IPS-18a (cell line): ENCODE results near the gene REEP6.
A peak's percentile ranks its signal among the peaks of the same experiment; 100 is the strongest.
"Not testable (repeated sequence)": the region's sequence is repeated elsewhere in the genome, so short reads cannot be mapped to it uniquely, and the experiment has no call there.

Source experiments
- H3K27ac ChIP-seq: one replicate; pipeline ENCODE4 v1.5.1; 2013; ENCODE audit warnings: low read length
- H3K27me3 ChIP-seq: one replicate; pipeline ENCODE4 v1.6.1; 2013; ENCODE audit warnings: mild to moderate bottlenecking, low read length; ENCODE audit not compliant: control insufficient read depth, insufficient read depth
- H3K36me3 ChIP-seq: one replicate; pipeline ENCODE4 v1.6.1; 2013; ENCODE audit warnings: low read depth, low read length; ENCODE audit not compliant: control insufficient read depth
- H3K4me1 ChIP-seq: one replicate; pipeline ENCODE4 v1.6.1; 2013; ENCODE audit warnings: low read depth, low read length; ENCODE audit not compliant: control insufficient read depth
- H3K4me3 ChIP-seq: one replicate; pipeline ENCODE4 v1.5.1; 2013; ENCODE audit warnings: low read length
- H3K9ac ChIP-seq: one replicate; pipeline ENCODE4 v1.6.1; 2013; ENCODE audit warnings: mild to moderate bottlenecking, low read length, moderate library complexity
- H3K9me3 ChIP-seq: one replicate; pipeline ENCODE4 v1.6.1; 2013; ENCODE audit warnings: low read depth, low read length; ENCODE audit not compliant: control insufficient read depth

Gene REEP6

DNA sequence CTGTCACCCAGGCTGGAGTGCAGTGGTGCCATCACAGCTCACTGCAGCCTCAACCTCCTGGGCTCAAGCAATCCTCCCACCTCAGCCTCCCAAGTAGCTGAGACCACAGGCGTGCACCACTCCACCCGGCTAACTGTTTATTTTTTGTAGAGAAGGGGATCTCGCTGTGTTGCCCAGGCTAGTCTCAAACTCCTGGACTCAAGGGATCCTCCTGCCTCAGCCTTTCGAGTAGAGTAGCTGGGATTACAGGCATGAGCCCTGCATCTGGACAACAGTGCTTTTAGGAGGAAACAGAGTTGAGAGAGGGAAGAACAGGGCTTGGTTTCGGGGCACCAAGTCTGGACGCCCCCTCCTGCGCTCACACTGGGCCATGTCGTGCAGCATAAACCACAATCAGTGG, 28.8 kb downstream of the REEP6 start:
- not testable (repeated sequence) for H3K4me1 ChIP-seq, H3K9me3 ChIP-seq, H3K4me3 ChIP-seq, H3K9ac ChIP-seq, H3K27ac ChIP-seq, H3K36me3 ChIP-seq
- peaks cover 34% of the 10 kb centered on the region for H3K27me3 ChIP-seq

GRCh38 chr19:1520203-1520780, 29.3 kb downstream of the REEP6 start:
- Histone ChIP-seq H3K9ac (no peak overlapping the region), H3K4me1 (no peaks in the 10 kb centered on the region), H3K9me3 (no peaks in the 10 kb centered on the region), H3K27ac (no peak overlapping the region), H3K27me3 (peaks cover 34% of the 10 kb centered on the region), H3K4me3 (no peak overlapping the region), H3K36me3 (no peaks in the 10 kb centered on the region)

GRCh38 chr19:1521636-1522035, 30.7 kb downstream of the REEP6 start:
- Histone ChIP-seq H3K27ac (no peak overlapping the region), H3K9me3 (no peaks in the 10 kb centered on the region), H3K36me3 (no peaks in the 10 kb centered on the region), H3K27me3 (peaks cover 46% of the 10 kb centered on the region), H3K4me3 (no peak overlapping the region), H3K9ac (no peak overlapping the region), H3K4me1 (no peaks in the 10 kb centered on the region)

GRCh38 chr19:1522061-1522460, 31.1 kb downstream of the REEP6 start:
- Histone ChIP-seq H3K27me3 (peaks cover 46% of the 10 kb centered on the region), H3K9me3 (no peaks in the 10 kb centered on the region), H3K4me1 (no peaks in the 10 kb centered on the region), H3K9ac (no peak overlapping the region), H3K4me3 (no peak overlapping the region), H3K27ac (no peak overlapping the region), H3K36me3 (no peaks in the 10 kb centered on the region)

- H3K4me1 ChIP-seq: no peaks in the 10 kb centered on the region
- H3K27me3 ChIP-seq: peaks cover 46% of the 10 kb centered on the region
- H3K36me3 ChIP-seq: no peaks in the 10 kb centered on the region
- H3K27ac ChIP-seq: no peak overlapping the region
- no peaks in the 10 kb centered on the region for H3K9me3 ChIP-seq
- no peak overlapping the region for H3K4me3 ChIP-seq
- H3K9ac ChIP-seq: no peak overlapping the region
Observed at GRCh38 chr19:1522838-1523237, 31.9 kb downstream of the REEP6 start.

- H3K27me3 ChIP-seq: peaks cover 46% of the 10 kb centered on the region
- peak within 1 kb of the TSS; percentile 12 for H3K4me3 ChIP-seq
- no peaks in the 10 kb centered on the region for H3K36me3 ChIP-seq
- H3K27ac ChIP-seq: no peak within 1 kb of the TSS
- no peaks in the 10 kb centered on the region for H3K9me3 ChIP-seq
- H3K4me1 ChIP-seq: no peaks in the 10 kb centered on the region
- no peak within 1 kb of the TSS for H3K9ac ChIP-seq
Observed at GRCh38 chr19:1523412-1524286, 32.7 kb downstream of the REEP6 start, which contains the start of gene PLK5. Gene PLK5 (plus strand): TSS chr19:1524077. CDS start chr19:1526997, 2,920 bp downstream.

DNA sequence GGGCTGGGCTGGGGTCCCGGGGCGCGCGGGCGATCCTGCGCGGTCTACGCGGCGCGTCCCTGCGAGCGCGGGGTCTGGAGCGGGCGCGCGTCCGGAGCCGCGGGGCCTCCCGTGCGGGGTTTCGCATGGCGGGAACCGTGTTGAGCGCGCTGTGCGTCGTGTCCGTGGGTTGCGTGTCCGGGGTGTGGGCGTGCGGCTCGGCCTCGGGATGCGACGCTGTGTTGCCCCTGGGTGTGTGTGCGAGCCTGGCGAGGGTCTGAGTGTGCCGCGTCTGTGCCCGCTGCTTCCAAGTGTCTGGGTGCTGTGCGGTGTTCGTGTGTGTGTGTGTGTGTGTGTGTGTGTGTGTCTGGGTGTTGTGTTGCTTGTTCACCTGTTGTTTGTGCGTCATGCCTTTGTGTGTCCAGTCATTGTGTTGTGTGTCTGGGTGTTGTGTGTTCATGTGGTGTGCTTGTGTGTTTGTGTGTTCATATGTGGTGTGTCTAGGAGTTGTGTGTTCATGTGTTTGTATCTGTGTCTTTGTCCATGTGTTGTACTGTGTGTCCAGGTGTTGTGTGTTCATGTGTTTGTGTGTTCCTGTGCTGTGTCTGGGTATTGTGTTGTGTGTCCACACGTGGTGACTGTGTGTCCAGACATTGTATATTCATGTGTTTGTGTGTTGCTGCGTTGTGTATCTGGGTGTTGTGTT, 33.4 kb downstream of the REEP6 start:
- H3K4me3 ChIP-seq: peak overlapping the region; percentile 12
- H3K9ac ChIP-seq: no peak overlapping the region
- H3K27ac ChIP-seq: no peak overlapping the region
- no peaks in the 10 kb centered on the region for H3K4me1 ChIP-seq
- no peaks in the 10 kb centered on the region for H3K9me3 ChIP-seq
- peaks cover 46% of the 10 kb centered on the region for H3K27me3 ChIP-seq
- no peaks in the 10 kb centered on the region for H3K36me3 ChIP-seq

DNA sequence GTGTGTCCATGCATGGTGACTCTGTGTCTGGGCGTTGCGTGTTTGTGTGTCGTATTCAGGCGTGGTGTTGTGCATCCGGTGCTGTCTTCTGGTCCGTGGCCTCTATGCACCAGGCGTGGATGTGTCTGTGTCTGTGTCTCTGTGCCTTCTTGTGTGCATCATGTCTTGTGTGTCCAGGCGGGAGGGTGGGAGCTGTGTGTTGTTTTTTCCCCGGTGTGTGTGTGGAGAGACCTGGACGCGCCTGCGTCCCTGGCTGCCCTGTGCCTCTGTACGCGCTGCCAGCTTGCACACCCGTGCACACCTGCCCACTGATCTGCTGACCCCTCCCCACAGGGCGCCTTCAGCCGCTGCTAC, 34.0 kb downstream of the REEP6 start:
- H3K4me1 ChIP-seq: no peaks in the 10 kb centered on the region
- H3K36me3 ChIP-seq: no peaks in the 10 kb centered on the region
- H3K9me3 ChIP-seq: no peaks in the 10 kb centered on the region
- H3K4me3 ChIP-seq: no peak overlapping the region
- peaks cover 46% of the 10 kb centered on the region for H3K27me3 ChIP-seq
- no peak overlapping the region for H3K9ac ChIP-seq
- no peak overlapping the region for H3K27ac ChIP-seq

DNA sequence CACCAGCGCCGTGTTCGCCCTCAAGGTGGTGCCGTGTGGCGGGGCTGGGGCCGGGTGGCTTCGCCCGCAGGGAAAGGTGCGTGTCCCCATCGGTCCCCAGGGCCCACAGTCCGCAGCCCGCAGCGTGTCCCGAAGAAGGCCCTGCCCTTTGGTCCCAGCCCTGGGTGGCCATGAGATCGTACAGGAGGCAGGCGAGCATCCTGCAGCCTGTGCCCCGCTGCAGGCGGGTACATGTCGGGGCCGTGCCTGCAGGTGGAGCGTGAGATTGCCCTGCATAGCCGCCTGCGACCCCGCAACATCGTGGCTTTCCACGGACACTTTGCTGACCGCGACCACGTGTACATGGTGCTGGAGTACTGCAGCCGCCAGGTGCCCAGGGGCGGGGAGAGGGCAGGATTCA, 34.4 kb downstream of the REEP6 start:
- H3K27ac ChIP-seq: no peak overlapping the region
- H3K27me3 ChIP-seq: peaks cover 46% of the 10 kb centered on the region
- no peak overlapping the region for H3K4me3 ChIP-seq
- no peaks in the 10 kb centered on the region for H3K9me3 ChIP-seq
- no peak overlapping the region for H3K9ac ChIP-seq
- no peaks in the 10 kb centered on the region for H3K4me1 ChIP-seq
- H3K36me3 ChIP-seq: no peaks in the 10 kb centered on the region

DNA sequence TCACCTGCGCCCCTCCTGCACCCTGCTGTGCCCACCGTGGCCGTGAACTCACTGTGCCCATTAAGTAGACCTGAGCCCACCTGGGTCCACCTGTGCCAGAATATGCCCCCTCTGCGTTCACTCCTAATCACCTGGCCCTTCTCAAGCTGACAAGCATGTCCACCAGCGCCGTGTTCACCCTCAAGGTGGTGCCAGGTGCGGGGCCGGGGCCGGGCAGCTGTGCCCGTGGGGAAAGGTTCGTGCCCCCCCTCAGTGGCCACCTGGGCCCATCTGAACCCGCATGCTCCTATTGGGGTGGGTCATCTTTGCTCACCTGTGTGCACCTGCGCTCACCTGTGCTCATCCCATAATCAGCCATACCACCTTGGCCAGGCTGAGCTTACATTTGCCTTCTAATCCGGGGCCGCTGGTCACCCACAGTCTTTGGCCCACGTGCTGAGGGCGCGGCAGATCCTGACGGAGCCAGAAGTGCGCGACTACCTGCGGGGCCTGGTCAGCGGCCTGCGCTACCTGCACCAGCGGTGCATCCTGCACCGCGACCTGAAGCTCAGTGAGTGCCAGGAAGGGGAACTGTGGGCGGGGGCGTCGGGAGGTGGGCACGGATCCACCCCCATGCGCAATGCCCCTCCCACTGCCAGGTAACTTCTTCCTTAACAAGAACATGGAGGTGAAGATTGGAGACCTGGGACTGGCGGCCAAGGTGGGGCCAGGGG, 35.2 kb downstream of the REEP6 start:
- Histone ChIP-seq H3K27ac (no peak overlapping the region), H3K9me3 (no peaks in the 10 kb centered on the region), H3K4me3 (no peak overlapping the region), H3K9ac (no peak overlapping the region), H3K36me3 (no peaks in the 10 kb centered on the region), H3K4me1 (no peaks in the 10 kb centered on the region), H3K27me3 (peaks cover 46% of the 10 kb centered on the region)

DNA sequence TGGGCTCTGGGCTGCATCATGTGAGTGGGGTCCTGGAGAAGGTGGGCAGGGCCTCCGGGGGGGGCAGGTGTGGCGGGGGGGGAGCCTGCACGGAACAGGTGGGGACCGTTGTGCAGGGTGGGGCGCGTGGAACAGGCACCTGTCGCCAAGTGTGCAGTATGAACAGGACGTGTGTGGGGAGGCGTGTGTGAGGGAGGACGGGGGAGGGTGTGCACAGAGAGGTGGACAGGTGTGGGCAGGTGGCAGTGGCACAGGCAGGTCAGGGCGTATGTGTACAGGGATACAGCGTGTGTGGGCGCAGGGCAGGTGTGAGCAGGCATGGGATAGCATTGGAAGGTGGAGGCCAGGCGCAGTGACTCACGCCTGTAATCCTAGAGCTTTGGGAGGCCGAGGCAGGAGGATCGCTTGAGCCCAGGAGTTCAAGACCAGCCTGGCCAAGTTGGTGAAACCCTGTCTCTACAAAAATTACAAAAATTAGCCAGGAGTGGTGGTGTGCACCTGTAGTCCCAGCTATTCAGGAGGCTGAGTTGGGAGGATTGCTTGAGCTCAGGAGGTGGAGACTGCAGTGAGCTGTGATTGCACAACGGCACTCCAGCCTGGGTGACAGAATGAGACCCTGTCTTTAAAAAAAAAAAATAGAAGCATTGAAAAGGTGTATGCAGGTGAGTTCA, 36.1 kb downstream of the REEP6 start:
- no peaks in the 10 kb centered on the region for H3K36me3 ChIP-seq
- H3K27me3 ChIP-seq: peaks cover 43% of the 10 kb centered on the region
- H3K9me3 ChIP-seq: no peaks in the 10 kb centered on the region

More for the DNA sequence above, 36.1 kb downstream of the REEP6 start:
- no peak overlapping the region for H3K9ac ChIP-seq
- H3K4me1 ChIP-seq: no peaks in the 10 kb centered on the region
- no peak overlapping the region for H3K4me3 ChIP-seq
- no peak overlapping the region for H3K27ac ChIP-seq
